Neutrophil (primary cell): ENCODE results near the gene ULK1.

ENCODE experiments used
- H3K27ac ChIP-seq: fragments of 200-600 bp; sonication (generic); 2 replicates; pipeline ENCODE4 v1.5.1; 2016; ENCODE audit warnings: mild to moderate bottlenecking, moderate library complexity
- H3K27me3 ChIP-seq: fragments of 200-600 bp; sonication (generic); 2 replicates; pipeline ENCODE4 v1.6.0; 2016; ENCODE audit warnings: mild to moderate bottlenecking
- H3K36me3 ChIP-seq: fragments of 200-600 bp; sonication (generic); 2 replicates; pipeline ENCODE4 v1.5.1; 2017
- H3K4me1 ChIP-seq, 2 experiments: fragments of 200-600 bp in 1 of 2; sonication (generic) in 1 of 2; 1 replicate in 1 of 2; 2 replicates in 1 of 2; pipeline versions ENCODE4 v1.5.1 to v1.6.1; 2013 to 2016; ENCODE audit warnings: low read depth in 1 of 2, low read length in 1 of 2, mild to moderate bottlenecking in 1 of 2, moderate library complexity in 1 of 2; ENCODE audit not compliant: control insufficient read depth in 1 of 2, insufficient read depth in 1 of 2
- H3K4me3 ChIP-seq, 2 experiments: fragments of 200-600 bp in 1 of 2; sonication (generic) in 1 of 2; 1 replicate in 1 of 2; 2 replicates in 1 of 2; pipeline ENCODE4 v1.5.1; 2013 to 2016; ENCODE audit warnings: low read depth in 1 of 2, low read length in 1 of 2, mild to moderate bottlenecking in 1 of 2, moderate library complexity in 1 of 2
- H3K9me3 ChIP-seq: fragments of 200-600 bp; sonication (generic); 2 replicates; pipeline ENCODE4 v1.5.1; 2016
- TF ChIP-seq, protein P1 (sequence below): fragments of 200-600 bp; sonication (generic); IDR thresholded peaks from 2 replicates; pipeline ENCODE4 v1.5.1; 2016; ENCODE audit warnings: antibody characterized with exemption

The ULK1 gene

DNA sequence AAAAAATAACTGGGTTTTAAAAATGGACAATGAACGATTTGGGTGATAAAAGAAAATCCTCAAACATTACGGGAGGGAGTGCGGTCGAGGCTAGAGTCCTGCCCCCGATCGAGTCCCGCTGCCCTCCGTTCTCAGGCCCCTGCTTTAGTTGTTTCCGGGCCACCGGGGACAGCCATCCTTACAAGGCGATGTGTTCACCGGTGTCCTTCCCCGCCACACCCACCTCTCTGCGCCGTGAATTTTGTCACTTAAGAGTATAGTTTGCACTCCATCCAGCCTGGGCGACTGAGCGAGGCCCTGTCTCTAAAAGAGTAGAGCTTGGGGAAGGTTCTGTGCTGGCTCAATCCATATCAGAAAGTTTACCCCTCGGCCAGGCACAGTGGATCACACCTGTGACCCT lies 2.9 kb downstream of the ULK1 start:
- TF ChIP-seq, protein P1, sequence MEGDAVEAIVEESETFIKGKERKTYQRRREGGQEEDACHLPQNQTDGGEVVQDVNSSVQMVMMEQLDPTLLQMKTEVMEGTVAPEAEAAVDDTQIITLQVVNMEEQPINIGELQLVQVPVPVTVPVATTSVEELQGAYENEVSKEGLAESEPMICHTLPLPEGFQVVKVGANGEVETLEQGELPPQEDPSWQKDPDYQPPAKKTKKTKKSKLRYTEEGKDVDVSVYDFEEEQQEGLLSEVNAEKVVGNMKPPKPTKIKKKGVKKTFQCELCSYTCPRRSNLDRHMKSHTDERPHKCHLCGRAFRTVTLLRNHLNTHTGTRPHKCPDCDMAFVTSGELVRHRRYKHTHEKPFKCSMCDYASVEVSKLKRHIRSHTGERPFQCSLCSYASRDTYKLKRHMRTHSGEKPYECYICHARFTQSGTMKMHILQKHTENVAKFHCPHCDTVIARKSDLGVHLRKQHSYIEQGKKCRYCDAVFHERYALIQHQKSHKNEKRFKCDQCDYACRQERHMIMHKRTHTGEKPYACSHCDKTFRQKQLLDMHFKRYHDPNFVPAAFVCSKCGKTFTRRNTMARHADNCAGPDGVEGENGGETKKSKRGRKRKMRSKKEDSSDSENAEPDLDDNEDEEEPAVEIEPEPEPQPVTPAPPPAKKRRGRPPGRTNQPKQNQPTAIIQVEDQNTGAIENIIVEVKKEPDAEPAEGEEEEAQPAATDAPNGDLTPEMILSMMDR: no peak
- Histone ChIP-seq H3K9me3 (no peaks in the 10 kb centered on the region), H3K36me3 (peaks cover 31% of the 10 kb centered on the region), H3K27ac (peak overlapping the region; percentile 97), H3K27me3 (no peaks in the 10 kb centered on the region), H3K4me3 (peak overlapping the region; percentile 80 to 98), H3K4me1 (peaks cover 29 to 32% of the 10 kb centered on the region in 2 experiments)

DNA sequence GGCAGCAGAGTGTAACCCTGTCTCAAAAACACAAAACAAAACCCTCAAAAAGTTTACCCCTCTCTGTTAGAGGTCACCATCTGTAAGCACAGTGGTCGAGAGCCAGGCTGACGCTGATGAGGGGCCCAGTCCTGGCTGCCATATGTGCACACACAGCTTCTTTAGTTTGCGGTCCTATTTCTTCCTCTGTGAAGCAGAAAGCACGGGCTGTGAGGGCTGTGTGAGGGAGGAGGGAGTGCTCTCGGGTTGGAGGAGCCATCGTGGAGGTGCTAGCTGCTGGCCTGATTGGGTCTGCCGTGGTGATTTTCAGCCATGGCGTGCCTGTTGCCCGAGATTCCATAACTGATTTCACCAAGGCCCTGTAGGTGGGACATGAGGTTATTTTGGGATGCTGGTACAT lies 3.5 kb downstream of the ULK1 start:
- Histone ChIP-seq H3K36me3 (peaks cover 37% of the 10 kb centered on the region), H3K4me1 (peaks cover 29 to 32% of the 10 kb centered on the region in 2 experiments), H3K27me3 (no peaks in the 10 kb centered on the region), H3K4me3 (peak overlapping the region in 1 of 2 experiments; percentile 80), H3K9me3 (no peaks in the 10 kb centered on the region), H3K27ac (peak overlapping the region; percentile 97)
- TF ChIP-seq, protein P1: no peak

- Histone ChIP-seq H3K36me3 (peaks cover 62% of the 10 kb centered on the region), H3K27ac (no peak overlapping the region), H3K27me3 (no peaks in the 10 kb centered on the region), H3K4me3 (no peak overlapping the region), H3K4me1 (peaks cover 23 to 30% of the 10 kb centered on the region in 2 experiments), H3K9me3 (no peaks in the 10 kb centered on the region)
- TF ChIP-seq, protein P1: no peak
Measured at GRCh38 chr12:131900397-131900796, 6.0 kb downstream of the ULK1 start.

GRCh38 chr12:131901431-131902331 lies 7.3 kb downstream of the ULK1 start:
- H3K27me3 ChIP-seq: no peaks in the 10 kb centered on the region
- peaks cover 20 to 21% of the 10 kb centered on the region in 2 experiments for H3K4me1 ChIP-seq
- H3K4me3 ChIP-seq: no peak overlapping the region
- peaks cover 73% of the 10 kb centered on the region for H3K36me3 ChIP-seq
- no peak overlapping the region for H3K27ac ChIP-seq
- H3K9me3 ChIP-seq: no peaks in the 10 kb centered on the region
- TF ChIP-seq, protein P1: no peak

GRCh38 chr12:131902332-131903241 lies 8.2 kb downstream of the ULK1 start:
- Histone ChIP-seq H3K9me3 (no peaks in the 10 kb centered on the region), H3K27ac (no peak overlapping the region), H3K4me1 (peaks cover 11 to 12% of the 10 kb centered on the region in 2 experiments), H3K27me3 (no peaks in the 10 kb centered on the region), H3K4me3 (no peak overlapping the region), H3K36me3 (peaks cover 82% of the 10 kb centered on the region)
- TF ChIP-seq, protein P1: no peak
